HG03095 (cell line): ENCODE data around the gene LILRB4.
"Not testable (repeated sequence)": the region's sequence is repeated elsewhere in the genome, so short reads cannot be mapped to it uniquely, and the experiment has no call there.

Experiments used
- ATAC-seq: cut with Tn5 transposase; IDR thresholded peaks from one replicate; pipeline ENCODE4 v1.9.1; 2021; ENCODE audit warnings: moderate library complexity; ENCODE audit not compliant: unreplicated experiment

LILRB4 gene

GRCh38 chr19:54662730-54663129, at the start of gene LILRB4:
Gene LILRB4, plus strand, starts transcription at chr19:54662985. Its CDS starts 49 bp downstream, at chr19:54663034.
- ATAC-seq: no peak

GRCh38 chr19:54614726-54615125, 48.1 kb upstream of the LILRB4 start:
- no peak for ATAC-seq

GRCh38 chr19:54616057-54616456, 46.7 kb upstream of the LILRB4 start:
- ATAC-seq: no peak

DNA sequence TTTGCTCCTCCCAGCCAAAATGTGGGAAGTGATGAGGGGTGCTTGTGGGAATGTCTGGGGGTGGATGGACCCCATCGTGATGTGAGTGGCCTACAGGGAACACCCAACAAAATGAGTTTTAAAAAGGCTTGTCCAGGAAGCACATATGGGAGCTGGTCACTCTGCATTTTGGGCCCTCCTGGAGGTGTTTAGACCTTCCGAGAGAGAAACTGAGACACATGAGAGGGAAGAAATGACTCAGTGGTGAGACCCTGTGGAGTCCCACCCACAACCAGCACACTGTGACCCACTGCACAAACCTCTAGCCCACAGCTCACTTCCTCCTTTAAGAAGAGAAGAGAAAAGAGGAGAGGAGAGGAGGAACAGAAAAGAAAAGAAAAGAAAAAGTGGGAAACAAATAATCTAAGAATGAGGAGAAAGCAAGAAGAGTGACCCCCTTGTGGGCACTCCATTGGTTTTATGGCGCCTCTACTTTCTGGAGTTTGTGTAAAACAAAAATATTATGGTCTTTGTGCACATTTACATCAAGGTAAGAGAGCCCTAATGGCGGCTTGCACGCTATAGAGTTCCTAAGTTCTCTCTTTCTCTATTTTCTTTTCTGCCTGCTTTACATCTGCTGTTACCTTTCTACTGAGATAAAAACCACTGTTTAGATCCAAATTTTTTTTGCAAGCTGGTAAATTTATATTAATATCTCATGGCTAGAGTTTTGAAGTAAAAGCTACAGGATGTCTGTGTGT, 45.8 kb upstream of the LILRB4 start:
- peak; percentile 83 for ATAC-seq

- no peak for ATAC-seq
These were observed 42.3 kb upstream of the LILRB4 start for GRCh38 chr19:54620464-54620863.

- ATAC-seq: no peak
These were observed 40.4 kb upstream of the LILRB4 start for GRCh38 chr19:54622431-54622830.

DNA sequence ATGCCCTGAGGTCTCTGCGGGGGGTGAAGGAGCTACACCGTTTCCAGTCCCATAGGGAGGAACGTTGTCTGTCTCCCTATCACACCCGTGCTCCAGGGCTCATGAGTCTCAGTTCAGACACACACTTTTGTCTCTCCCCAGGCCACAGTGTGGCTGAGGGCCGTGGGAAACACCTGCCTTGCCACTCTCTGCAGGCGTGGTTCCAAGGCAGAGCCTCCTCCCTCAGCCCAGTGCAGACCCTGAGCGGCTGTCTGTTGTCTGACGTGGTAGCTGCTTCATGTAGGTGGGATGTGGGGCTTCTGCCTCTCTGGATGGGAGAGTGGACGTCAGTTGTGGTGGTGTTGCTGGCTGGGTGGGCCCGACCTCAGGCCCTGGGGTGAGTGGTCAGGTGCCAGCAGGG, 38.6 kb upstream of the LILRB4 start:
- not testable (repeated sequence) for ATAC-seq

- not testable (repeated sequence) for ATAC-seq
These were observed 37.7 kb upstream of the LILRB4 start for GRCh38 chr19:54624934-54625730.

DNA sequence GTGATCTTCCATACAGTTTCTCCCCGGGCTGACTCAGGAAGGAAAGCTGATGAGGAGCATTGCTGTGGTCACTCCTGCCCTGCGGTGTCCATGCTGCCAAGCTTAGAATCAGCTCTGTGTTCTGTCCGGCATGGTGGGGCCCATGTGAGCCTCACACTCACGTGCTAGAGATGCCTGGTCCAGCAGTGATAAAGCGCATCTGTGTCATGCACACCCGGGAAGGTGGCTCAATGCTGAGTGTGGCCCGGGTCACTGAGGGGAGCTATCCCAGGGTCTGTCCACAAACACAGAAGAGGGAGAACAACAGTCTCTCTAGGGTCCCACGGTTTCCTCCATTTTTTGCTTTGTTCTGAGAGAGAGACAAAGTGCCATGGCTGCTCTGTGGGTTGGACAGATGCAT, 36.0 kb upstream of the LILRB4 start:
- ATAC-seq: no peak

DNA sequence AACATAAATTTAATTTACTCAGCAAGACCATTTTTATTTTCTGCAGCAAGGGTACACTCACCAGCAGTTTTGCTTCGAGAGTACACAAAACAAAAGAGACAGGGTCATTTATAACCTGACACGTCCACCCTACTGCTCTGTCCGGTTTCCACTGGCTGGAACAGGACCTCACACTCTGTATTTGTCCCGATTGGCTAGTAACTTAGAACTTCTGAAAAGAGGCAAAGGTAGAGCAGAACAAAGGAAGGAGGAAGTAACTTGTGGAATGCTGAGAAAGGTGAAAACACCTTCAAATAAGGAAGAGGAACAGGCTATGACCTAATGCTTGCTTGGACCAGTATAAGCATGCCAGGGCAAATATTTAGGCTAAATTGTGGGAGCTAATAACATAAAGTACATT, 34.9 kb upstream of the LILRB4 start:
- ATAC-seq: not testable (repeated sequence)

GRCh38 chr19:54630262-54630661, 32.5 kb upstream of the LILRB4 start, which contains the start of gene LILRB1:
Gene LILRB1, plus strand, starts transcription at chr19:54630484. Its CDS starts 590 bp downstream, at chr19:54631074.
- ATAC-seq: not testable (repeated sequence)

- ATAC-seq: no peak
These were observed 32.0 kb upstream of the LILRB4 start for GRCh38 chr19:54630782-54631181.

DNA sequence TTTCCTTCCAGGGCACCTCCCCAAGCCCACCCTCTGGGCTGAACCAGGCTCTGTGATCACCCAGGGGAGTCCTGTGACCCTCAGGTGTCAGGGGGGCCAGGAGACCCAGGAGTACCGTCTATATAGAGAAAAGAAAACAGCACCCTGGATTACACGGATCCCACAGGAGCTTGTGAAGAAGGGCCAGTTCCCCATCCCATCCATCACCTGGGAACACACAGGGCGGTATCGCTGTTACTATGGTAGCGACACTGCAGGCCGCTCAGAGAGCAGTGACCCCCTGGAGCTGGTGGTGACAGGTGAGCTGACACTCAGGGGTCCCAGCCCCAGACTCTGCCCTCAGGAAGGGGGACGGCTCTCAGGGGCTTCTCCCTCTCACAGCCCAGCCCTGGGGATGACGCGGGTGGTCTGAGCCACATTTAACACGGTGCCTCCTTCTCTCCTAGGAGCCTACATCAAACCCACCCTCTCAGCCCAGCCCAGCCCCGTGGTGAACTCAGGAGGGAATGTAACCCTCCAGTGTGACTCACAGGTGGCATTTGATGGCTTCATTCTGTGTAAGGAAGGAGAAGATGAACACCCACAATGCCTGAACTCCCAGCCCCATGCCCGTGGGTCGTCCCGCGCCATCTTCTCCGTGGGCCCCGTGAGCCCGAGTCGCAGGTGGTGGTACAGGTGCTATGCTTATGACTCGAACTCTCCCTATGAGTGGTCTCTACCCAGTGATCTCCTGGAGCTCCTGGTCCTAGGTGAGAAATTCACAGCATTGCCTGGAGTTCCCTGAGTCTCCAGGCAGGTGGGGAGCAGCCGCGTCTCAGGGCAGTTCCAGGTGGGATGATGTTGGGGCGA, 31.1 kb upstream of the LILRB4 start:
- ATAC-seq: not testable (repeated sequence)

GRCh38 chr19:54632517-54632916, 30.3 kb upstream of the LILRB4 start:
- not testable (repeated sequence) for ATAC-seq

DNA sequence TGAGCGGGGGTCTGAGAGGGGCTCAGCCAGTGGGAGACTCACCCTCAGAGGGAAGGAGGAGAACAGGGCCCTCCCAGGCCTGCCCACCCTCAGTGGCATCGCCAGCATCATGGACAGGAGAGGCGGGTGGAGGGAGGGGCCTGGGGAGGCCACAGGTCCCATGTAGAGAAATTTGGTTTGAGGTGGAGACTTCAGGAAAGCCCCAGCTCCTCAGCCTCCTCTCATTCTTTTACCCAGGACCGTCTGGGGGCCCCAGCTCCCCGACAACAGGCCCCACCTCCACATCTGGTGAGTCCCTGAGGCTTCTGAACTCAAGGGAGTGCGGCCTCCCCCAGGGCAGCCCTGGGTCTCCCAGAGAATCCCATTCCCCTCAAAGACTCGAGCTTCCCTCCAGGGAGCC, 29.4 kb upstream of the LILRB4 start:
- ATAC-seq: no peak

- not testable (repeated sequence) for ATAC-seq
These were observed 26.7 kb upstream of the LILRB4 start for GRCh38 chr19:54636081-54636480.

DNA sequence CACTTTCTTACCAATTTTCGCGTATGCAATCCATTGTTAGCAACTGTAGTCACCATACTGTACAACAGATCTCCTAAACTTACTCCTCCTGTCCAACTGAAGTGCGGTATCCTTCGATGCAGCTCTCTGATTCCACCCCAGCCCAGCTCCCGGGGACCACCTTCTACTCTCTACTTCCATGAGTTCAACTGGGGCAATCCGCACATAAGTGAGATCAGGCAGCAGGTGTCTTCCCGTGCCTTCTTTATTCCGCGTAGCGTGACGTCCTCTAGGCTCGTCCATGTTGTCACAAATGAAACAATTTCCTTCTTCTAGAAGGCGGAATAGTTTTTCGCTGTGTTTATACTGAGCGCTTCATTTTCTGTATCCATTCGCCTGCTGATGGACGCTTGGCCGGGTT, 24.1 kb upstream of the LILRB4 start:
- no peak for ATAC-seq

- ATAC-seq: not testable (repeated sequence)
These were observed 19.8 kb upstream of the LILRB4 start for GRCh38 chr19:54642953-54643352.

DNA sequence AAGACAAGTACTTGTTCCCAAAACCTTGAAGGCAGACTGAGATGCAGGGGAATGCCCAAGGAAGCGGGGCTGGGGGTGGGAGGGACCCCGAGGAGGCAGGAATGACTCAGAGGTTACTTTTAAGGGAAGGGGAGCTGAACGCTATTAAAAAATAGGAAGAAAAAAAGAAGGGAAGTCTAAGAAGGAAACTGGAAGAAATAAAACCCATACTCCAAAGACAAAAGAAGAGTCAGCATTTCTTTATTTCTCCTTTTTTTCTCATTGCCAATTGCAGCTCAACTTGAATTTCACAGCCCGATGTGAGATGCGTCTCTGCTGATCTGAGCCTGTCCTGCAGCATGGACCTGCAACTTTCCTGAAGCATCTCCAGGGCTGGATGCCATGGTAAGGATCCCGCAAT, 19.2 kb upstream of the LILRB4 start:
- not testable (repeated sequence) for ATAC-seq

GRCh38 chr19:54644056-54644455, 18.7 kb upstream of the LILRB4 start:
- no peak for ATAC-seq

DNA sequence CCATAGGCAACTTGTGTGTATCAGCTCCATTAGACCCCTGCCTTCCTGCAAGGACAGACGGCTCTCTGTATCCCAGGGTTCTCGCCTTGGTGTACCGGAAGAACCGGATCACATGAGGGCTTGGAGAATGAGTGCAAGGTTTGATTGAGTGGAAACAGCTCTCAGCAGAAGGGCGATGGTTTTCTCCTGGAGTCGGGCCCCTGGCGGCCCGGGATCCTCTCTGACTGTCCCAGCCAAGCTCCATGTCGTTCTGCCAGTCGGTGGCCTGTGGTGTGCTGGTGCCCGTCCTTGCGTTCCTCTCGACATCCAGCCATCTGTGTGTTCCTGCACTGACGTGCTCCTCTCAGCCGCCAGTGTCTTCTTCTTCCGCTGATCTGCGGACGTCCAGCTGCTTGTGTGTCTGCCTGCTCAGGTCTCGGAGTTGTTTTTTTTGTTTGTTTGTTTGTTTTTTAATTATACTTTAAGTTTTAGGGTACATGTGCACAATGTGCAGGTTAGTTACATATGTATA, 16.4 kb upstream of the LILRB4 start:
- ATAC-seq: no peak
